ENCODE measurements around the gene CAPN1.

DNA sequence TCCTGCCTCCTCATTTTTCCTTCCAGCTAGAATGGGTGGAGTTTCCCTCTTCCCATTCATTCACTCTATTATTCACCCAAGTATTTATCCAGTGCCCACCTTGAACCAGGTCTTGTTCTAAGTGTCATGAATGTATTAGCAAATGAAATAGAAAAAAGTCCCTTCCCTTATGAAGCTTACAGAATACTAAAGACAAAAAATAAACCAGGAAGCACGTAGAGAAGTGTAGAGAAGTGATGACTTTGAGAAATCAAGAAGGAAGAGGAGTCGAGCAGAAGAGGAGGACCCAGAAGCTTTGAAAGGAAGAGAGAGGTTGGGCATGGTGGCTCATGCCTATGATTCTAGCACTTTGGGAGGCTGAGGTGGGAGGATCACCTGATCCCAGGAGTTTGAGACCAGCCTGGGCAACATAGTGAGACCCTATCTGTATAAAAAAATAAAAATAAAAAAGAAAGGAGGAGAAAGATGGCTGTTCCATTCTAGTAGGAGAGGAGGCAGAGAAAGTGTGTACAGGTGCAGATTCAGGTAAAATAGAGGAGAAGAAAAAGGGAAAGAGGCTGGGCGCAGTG is 30.3 kb upstream of the CAPN1 start:
- TF ChIP-seq, protein P1, sequence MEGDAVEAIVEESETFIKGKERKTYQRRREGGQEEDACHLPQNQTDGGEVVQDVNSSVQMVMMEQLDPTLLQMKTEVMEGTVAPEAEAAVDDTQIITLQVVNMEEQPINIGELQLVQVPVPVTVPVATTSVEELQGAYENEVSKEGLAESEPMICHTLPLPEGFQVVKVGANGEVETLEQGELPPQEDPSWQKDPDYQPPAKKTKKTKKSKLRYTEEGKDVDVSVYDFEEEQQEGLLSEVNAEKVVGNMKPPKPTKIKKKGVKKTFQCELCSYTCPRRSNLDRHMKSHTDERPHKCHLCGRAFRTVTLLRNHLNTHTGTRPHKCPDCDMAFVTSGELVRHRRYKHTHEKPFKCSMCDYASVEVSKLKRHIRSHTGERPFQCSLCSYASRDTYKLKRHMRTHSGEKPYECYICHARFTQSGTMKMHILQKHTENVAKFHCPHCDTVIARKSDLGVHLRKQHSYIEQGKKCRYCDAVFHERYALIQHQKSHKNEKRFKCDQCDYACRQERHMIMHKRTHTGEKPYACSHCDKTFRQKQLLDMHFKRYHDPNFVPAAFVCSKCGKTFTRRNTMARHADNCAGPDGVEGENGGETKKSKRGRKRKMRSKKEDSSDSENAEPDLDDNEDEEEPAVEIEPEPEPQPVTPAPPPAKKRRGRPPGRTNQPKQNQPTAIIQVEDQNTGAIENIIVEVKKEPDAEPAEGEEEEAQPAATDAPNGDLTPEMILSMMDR (IDR thresholded peaks at IDR 0.05; ENCODE audit: low read length), result no peak
- no peak for TF ChIP-seq EZH2 (IDR thresholded peaks at IDR 0.05; ENCODE audit: borderline replicate concordance, low read length)
